Gastrocnemius medialis (tissue), 4 donors: ENCODE results near the gene ACVR1B.

Source experiments
- CTCF ChIP-seq, 5 experiments: fragments of 450-650 bp in 3 of 5; fragments of 200-600 bp in 2 of 5; sonication (generic) in 2 of 5; IDR thresholded peaks in 4 of 5; conservative IDR thresholded peaks in 1 of 5; 1 replicate in 4 of 5; 2 replicates in 1 of 5; pipeline ENCODE4 v1.5.1; 2016 to 2019; ENCODE audit warnings: antibody characterized with exemption in 5 of 5, mild to moderate bottlenecking in 3 of 5, moderate library complexity in 3 of 5
- POLR2A ChIP-seq, 2 donors: fragments of 450-650 bp; IDR thresholded peaks; one replicate each; pipeline ENCODE4 v1.6.1; 2017; ENCODE audit warnings: antibody characterized with exemption in 2 of 2, mild to moderate bottlenecking in 2 of 2, moderate library complexity in 2 of 2

GRCh38 chr12:52009081-52009751 is 57.7 kb downstream of the ACVR1B start:
- TF ChIP-seq CTCF (IDR thresholded peaks at IDR 0.05 in 4 of 5, conservative IDR thresholded peaks at IDR 0.05 in 1 of 5) (no peak), POLR2A (IDR thresholded peaks at IDR 0.05) (no peak)
